Panc1 (cell line): Measurements from ENCODE around the gene THAP11.

Experiments
- POLR2AphosphoS5 ChIP-seq: IDR thresholded peaks from 2 replicates; pipeline ENCODE4 v1.6.1; 2012; ENCODE audit warnings: mild to moderate bottlenecking, low read depth, low read length, moderate library complexity
- REST ChIP-seq, 2 experiments: IDR thresholded peaks; 2 replicates each; pipeline ENCODE4 v1.6.1; 2011 to 2012; ENCODE audit warnings: low read depth in 2 of 2, control low read depth in 1 of 2, low read length in 1 of 2, mild to moderate bottlenecking in 1 of 2, moderate library complexity in 1 of 2; ENCODE audit not compliant: insufficient read depth in 1 of 2
- SIN3A ChIP-seq: IDR thresholded peaks from 2 replicates; pipeline ENCODE4 v1.6.1; 2012; ENCODE audit warnings: low read depth, mild to moderate bottlenecking, low read length, moderate library complexity, borderline replicate concordance; ENCODE audit not compliant: insufficient read depth
- TF ChIP-seq, protein P1 (sequence below): fragments of 450-650 bp; IDR thresholded peaks from 2 replicates; pipeline ENCODE4 v1.5.1; 2017; ENCODE audit warnings: mild to moderate bottlenecking

DNA sequence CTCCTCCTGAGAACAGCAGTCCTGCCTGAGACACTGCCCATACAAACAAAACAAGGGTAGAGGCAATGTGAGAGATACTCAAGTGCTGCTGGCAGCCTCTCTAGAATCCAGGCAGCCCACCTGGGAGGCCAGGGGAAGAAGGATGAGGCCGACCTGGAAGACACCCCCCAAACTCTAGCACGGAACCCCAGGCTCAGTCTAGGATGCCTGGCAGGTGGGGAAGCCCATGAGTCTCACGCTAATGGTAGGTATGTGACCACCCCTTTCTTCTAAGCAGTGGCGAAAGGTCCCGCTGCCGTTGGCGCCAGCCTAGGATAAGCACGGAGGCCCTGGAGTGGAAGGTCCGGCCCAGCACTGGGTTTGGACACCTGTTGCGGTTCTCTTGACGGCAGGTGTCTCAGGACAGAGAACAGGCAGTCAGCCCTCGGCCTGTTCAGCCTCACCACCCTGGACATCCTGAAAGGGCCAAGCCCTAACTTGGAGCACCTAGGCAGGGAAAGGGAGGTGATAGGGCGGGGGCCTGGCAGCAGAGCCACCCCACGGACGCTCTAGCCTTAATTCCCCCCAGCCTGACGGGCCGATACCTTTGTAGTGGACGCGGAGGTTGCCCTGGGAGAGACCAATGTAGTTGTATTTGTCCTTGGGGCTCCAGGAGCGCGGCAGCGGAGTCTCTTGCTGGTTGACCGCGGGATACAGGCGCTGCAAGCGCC is 36.2 kb upstream of the THAP11 start:
- TF ChIP-seq, protein P1, sequence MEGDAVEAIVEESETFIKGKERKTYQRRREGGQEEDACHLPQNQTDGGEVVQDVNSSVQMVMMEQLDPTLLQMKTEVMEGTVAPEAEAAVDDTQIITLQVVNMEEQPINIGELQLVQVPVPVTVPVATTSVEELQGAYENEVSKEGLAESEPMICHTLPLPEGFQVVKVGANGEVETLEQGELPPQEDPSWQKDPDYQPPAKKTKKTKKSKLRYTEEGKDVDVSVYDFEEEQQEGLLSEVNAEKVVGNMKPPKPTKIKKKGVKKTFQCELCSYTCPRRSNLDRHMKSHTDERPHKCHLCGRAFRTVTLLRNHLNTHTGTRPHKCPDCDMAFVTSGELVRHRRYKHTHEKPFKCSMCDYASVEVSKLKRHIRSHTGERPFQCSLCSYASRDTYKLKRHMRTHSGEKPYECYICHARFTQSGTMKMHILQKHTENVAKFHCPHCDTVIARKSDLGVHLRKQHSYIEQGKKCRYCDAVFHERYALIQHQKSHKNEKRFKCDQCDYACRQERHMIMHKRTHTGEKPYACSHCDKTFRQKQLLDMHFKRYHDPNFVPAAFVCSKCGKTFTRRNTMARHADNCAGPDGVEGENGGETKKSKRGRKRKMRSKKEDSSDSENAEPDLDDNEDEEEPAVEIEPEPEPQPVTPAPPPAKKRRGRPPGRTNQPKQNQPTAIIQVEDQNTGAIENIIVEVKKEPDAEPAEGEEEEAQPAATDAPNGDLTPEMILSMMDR = no peak
- no peak for TF ChIP-seq REST (IDR thresholded peaks at IDR 0.05; ENCODE audit: insufficient read depth in 1 of 2, low read depth in 2 of 2, low read length in 1 of 2)
- no peak for TF ChIP-seq POLR2AphosphoS5
- TF ChIP-seq SIN3A = peak; percentile 70; the same call in 1 of the 2 replicates
